Sigmoid colon (tissue), 7 donors: Measurements from ENCODE around the gene UTP25. TPM values are rescaled to one million over a fixed set of nuclear protein-coding genes. Genes with fewer than 3 reads are reported as not detected.

Source experiments
- DNase-seq: peaks from one replicate; pipeline ENCODE4 v3.0.0-alpha.2; 2019
- H3K27ac ChIP-seq, 4 donors: fragments of 200-600 bp; sonication (generic); one replicate each; pipeline ENCODE4 v1.5.1; 2016 to 2019; ENCODE audit warnings: mild to moderate bottlenecking in 1 of 4
- H3K27me3 ChIP-seq, 3 donors: fragments of 200-600 bp; sonication (generic); one replicate each; pipeline ENCODE4 v1.5.1; 2019; ENCODE audit warnings: mild to moderate bottlenecking in 1 of 3
- H3K36me3 ChIP-seq, 4 donors: fragments of 200-600 bp; sonication (generic); one replicate each; pipeline ENCODE4 v1.5.1; 2016 to 2019
- H3K4me1 ChIP-seq, 4 donors: fragments of 200-600 bp; sonication (generic); one replicate each; pipeline ENCODE4 v1.5.1; 2017 to 2019
- H3K4me3 ChIP-seq, 4 donors: fragments of 200-600 bp; sonication (generic); one replicate each; pipeline ENCODE4 v1.5.1; 2017 to 2019; ENCODE audit warnings: mild to moderate bottlenecking in 2 of 4, moderate library complexity in 1 of 4
- H3K9me3 ChIP-seq, 4 donors: fragments of 200-600 bp in 3 of 4; sonication (generic) in 3 of 4; one replicate each; pipeline versions ENCODE4 v1.5.1 to v1.6.1; 2013 to 2019
- EP300 ChIP-seq, 4 donors: sonication (generic); formaldehyde crosslinking; IDR thresholded peaks; one replicate each; pipeline ENCODE4 v1.6.1; 2017; ENCODE audit warnings: antibody characterized with exemption in 4 of 4
- POLR2A ChIP-seq, 2 donors: fragments of 450-650 bp; IDR thresholded peaks; one replicate each; pipeline ENCODE4 v1.6.1; 2016; ENCODE audit warnings: antibody characterized with exemption in 2 of 2, mild to moderate bottlenecking in 2 of 2, moderate library complexity in 2 of 2
- POLR2AphosphoS5 ChIP-seq, 4 donors: sonication (generic); formaldehyde crosslinking; IDR thresholded peaks; one replicate each; pipeline ENCODE4 v1.6.1; 2017; ENCODE audit warnings: antibody characterized with exemption in 4 of 4
- WGBS, 2 donors: extraction: QIAGEN DNeasy Blood & Tissue Kit; methylation state at CpG; one replicate each; pipeline ENCODE4 v1.1.7; 2013; 5-methylcytosine and 5-hydroxymethylcytosine counted together
- intact Hi-C: fragments of 100-400 bp; cut with DNase I; formaldehyde crosslinking; loops from one replicate; pipeline ENCODE4 v1.15.1; 2023
- polyA plus RNA-seq, 3 donors: library from polyadenylated mRNA; stranded (reverse); fragments of 200-250 nt; gene quantifications; one replicate each; pipeline ENCODE4 v1.2.3, GENCODE V29; 2013
- total RNA-seq, 4 donors: library from RNA; depleted of rRNA; stranded (reverse); fragments of >200 nt; gene quantifications; one replicate each; pipeline ENCODE4 v1.1.0, GENCODE V29; 2016
- TF ChIP-seq, protein P1 (sequence below), 4 experiments: fragments of 450-650 bp in 3 of 4; fragments of 200-600 bp in 1 of 4; IDR thresholded peaks; one replicate each; pipeline ENCODE4 v1.5.1; 2016 to 2019; ENCODE audit warnings: antibody characterized with exemption in 4 of 4, mild to moderate bottlenecking in 3 of 4, moderate library complexity in 2 of 4
- donor health status: healthy with polysubstance abuse.
- donor health status: Bipolar disorder and iron deficiency.
- donor health status: healthy.

The UTP25 gene
- total and polyA plus RNA-seq, 7 donors = 1.2 to 8.6 (median 5.7) TPM

DNA sequence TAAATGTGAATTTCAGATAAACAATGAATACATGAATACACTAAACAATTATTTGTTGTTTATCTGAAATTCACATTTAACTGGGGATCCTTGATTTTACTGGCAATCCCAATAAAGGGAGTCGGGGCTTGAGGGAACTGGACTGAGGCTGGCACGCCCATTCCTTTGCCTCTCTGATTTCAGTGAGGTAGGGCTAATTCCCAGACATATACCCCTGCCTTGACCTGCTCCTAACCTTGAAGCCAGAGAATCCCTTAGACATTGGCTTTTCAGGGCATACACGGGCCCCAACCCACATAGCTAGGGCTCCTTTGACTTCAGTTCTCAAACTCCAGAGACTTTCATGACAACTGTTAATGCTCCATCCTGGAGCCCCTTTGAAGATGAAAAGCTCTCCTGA is 10.8 kb upstream of the UTP25 start:
- no peak for TF ChIP-seq POLR2AphosphoS5 (IDR thresholded peaks at IDR 0.05)
- TF ChIP-seq POLR2A (IDR thresholded peaks at IDR 0.05) = no peak
- TF ChIP-seq, protein P1, sequence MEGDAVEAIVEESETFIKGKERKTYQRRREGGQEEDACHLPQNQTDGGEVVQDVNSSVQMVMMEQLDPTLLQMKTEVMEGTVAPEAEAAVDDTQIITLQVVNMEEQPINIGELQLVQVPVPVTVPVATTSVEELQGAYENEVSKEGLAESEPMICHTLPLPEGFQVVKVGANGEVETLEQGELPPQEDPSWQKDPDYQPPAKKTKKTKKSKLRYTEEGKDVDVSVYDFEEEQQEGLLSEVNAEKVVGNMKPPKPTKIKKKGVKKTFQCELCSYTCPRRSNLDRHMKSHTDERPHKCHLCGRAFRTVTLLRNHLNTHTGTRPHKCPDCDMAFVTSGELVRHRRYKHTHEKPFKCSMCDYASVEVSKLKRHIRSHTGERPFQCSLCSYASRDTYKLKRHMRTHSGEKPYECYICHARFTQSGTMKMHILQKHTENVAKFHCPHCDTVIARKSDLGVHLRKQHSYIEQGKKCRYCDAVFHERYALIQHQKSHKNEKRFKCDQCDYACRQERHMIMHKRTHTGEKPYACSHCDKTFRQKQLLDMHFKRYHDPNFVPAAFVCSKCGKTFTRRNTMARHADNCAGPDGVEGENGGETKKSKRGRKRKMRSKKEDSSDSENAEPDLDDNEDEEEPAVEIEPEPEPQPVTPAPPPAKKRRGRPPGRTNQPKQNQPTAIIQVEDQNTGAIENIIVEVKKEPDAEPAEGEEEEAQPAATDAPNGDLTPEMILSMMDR (IDR thresholded peaks at IDR 0.05) = no peak
- TF ChIP-seq EP300 (IDR thresholded peaks at IDR 0.05) = no peak
- DNase-seq = no peak
- no peak overlapping the region for H3K27ac ChIP-seq
- intact Hi-C loops = no loop called here
- no peaks in the 10 kb centered on the region for H3K36me3 ChIP-seq
- no peaks in the 10 kb centered on the region for H3K9me3 ChIP-seq
- H3K4me3 ChIP-seq = no peak overlapping the region
- no peaks in the 10 kb centered on the region for H3K27me3 ChIP-seq
- WGBS, 2 donors = 63 to 77% methylated on average over 3 of the region's 3 CpGs
- no peaks in the 10 kb centered on the region for H3K4me1 ChIP-seq

DNA sequence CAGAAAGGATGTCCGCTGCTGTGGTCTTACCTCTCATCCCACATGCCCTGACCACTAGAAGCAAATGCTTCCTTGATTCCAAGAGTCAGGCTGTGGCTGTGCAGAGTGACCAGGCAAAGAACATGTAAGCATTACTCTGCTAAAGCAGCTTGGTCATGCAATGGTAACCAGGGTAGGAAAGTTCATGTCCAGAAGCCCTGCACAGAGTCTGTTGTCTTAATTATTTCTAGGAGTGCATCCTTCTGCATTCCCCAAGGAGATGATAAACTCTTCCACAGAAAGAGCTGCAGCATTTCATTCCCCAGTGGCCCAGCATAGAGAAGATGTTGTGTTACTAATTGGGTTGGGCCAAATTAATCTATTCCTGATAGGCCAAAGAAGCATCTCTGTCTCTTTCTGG is 10.1 kb upstream of the UTP25 start:
- 91% methylated on average over 1 of the region's 1 CpG for WGBS, 2 donors
- Histone ChIP-seq H3K4me1 (no peaks in the 10 kb centered on the region), H3K27me3 (no peaks in the 10 kb centered on the region), H3K4me3 (no peak overlapping the region), H3K9me3 (no peaks in the 10 kb centered on the region), H3K27ac (no peak overlapping the region), H3K36me3 (no peaks in the 10 kb centered on the region)
- TF ChIP-seq POLR2A (IDR thresholded peaks at IDR 0.05) (no peak), POLR2AphosphoS5 (IDR thresholded peaks at IDR 0.05) (no peak), EP300 (IDR thresholded peaks at IDR 0.05) (no peak)
- TF ChIP-seq, protein P1 (IDR thresholded peaks at IDR 0.05) = no peak
- no peak for DNase-seq
- intact Hi-C loops = no loop called here

DNA sequence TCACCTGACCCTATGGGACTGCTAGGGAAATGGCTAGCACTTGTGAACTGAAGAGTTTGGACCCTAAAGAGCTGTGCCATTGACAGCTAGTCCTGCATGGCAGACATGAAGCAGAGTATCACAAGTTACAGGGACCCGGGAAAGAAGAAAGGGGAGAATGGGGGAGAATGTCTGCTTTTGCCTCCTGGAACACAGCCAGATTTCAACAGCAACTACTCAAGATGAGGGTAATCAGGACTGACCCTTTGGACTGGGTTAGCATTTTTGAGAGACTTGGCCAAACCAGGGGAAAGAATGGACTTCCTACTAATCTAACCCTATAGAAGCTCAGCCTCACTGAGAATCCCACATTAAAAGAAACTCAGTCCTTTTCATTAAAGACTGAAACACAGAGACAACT is 8.7 kb upstream of the UTP25 start:
- Histone ChIP-seq H3K36me3 (no peaks in the 10 kb centered on the region), H3K4me1 (no peaks in the 10 kb centered on the region), H3K4me3 (no peak overlapping the region), H3K27me3 (no peaks in the 10 kb centered on the region), H3K9me3 (no peaks in the 10 kb centered on the region), H3K27ac (no peak overlapping the region)
- WGBS, 2 donors = 36 to 37% methylated on average over 1 of the region's 1 CpG
- intact Hi-C loops = no loop called here
- TF ChIP-seq POLR2AphosphoS5 (IDR thresholded peaks at IDR 0.05) (no peak), EP300 (IDR thresholded peaks at IDR 0.05) (no peak), POLR2A (IDR thresholded peaks at IDR 0.05) (no peak)
- TF ChIP-seq, protein P1 (IDR thresholded peaks at IDR 0.05) = no peak
- no peak for DNase-seq

- 41 to 64% methylated on average over 4 of the region's 4 CpGs for WGBS, 2 donors
Measured at GRCh38 chr1:209820986-209821385, 6.8 kb upstream of the UTP25 start.

More at GRCh38 chr1:209820986-209821385, 6.8 kb upstream of the UTP25 start:
- H3K27me3 ChIP-seq = no peaks in the 10 kb centered on the region
- H3K4me1 ChIP-seq = no peaks in the 10 kb centered on the region
- no peak overlapping the region for H3K27ac ChIP-seq
- H3K36me3 ChIP-seq = no peaks in the 10 kb centered on the region
- DNase-seq = no peak
- no peak overlapping the region for H3K4me3 ChIP-seq
- H3K9me3 ChIP-seq = no peaks in the 10 kb centered on the region
- intact Hi-C loops = loop anchor here (10.0 kb wide), 1 partner anchor 56 kb away; no protein-coding TSS in a partner anchor
- TF ChIP-seq POLR2A (IDR thresholded peaks at IDR 0.05) (no peak), EP300 (IDR thresholded peaks at IDR 0.05) (no peak), POLR2AphosphoS5 (IDR thresholded peaks at IDR 0.05) (no peak)
- TF ChIP-seq, protein P1 (IDR thresholded peaks at IDR 0.05) = no peak
